Iris pigment epithelial cell (primary cell): ENCODE data around the gene HEPACAM2.
A peak's percentile ranks its signal among the peaks of the same experiment; 100 is the strongest.

Source experiments
- DNase-seq: peaks from one replicate; pipeline ENCODE4 v3.0.0-alpha.2; 2011; ENCODE audit warnings: low read depth

HEPACAM2 gene

DNA sequence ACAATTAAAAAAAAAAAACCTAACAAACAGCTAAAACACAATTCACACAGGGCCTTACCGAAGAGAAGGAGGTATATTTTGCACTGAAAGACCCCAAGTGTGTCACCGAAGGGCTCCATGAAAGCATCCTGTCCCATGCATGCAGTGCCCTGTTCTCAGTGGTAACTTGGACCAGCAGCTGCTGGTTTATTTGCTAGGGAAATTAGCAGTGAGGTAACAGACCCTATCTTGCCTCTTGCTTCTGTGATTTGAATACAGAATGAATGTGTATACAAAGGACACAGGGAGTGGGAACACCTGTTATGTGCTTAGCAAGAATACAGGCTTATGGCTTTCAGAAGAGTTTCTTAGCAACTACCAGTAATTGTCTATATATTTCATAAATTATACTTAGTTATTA is at the start of gene HEPACAM2:
TSS of gene HEPACAM2 (minus strand) at position 160 of the 400 bp plus-strand sequence.
- DNase-seq = no peak

DNA sequence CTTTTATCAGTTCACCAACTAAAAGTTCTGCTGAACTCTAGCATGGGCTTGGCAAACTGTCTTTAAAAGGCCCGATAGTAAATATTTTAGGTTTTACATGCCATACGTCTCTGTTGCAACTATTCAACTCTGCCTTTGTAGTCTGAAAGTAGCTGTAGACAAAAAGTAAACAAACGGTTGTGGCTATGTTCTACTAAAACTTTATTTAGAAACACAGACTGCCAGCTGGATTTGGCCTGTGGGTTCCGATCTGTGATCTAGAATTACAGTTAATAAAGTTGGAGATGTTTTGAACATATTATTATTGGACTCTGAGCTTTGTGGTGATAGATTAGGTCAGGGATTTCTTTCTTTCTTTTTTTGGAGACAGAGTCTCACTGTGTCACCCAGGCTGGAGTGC is 39.0 kb upstream of the HEPACAM2 start:
- no peak for DNase-seq

DNA sequence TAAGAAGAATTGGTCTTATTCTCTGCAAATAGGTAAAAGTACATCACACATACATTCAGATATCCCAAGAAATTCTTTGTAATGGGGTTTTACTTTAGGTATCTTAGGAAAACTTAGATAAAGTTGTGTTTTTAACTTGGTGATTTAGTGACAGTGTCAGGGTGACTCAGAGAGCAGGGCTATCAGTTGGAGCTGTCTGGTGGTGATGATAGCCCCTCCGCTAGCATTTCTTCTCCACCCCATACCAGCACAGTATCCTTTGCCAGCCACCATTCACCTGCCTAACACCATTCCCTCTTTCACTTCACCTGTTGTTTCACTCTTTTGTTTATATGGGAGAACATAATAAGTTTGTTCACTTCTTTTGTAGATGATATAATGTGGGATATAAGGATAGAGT is 36.3 kb upstream of the HEPACAM2 start:
- DNase-seq = no peak

DNA sequence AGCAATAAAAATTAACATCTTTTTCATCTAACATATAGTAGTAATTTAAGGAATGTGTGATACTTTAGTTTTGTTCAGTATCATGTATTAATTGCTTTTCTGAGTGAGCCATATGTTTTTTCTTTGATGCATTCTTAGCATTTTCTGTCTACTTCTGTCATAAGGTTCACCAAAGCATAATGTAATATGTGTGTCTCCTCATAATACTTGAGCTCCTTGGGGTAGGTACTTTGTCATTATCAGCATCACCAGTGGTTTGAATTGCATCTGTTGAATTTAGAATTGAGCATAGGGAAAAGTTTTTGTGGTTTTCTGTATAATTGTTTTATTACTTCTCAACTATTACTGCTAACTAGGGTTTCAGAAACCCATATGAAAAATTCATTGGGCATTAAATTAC is 32.4 kb upstream of the HEPACAM2 start:
- no peak for DNase-seq

DNA sequence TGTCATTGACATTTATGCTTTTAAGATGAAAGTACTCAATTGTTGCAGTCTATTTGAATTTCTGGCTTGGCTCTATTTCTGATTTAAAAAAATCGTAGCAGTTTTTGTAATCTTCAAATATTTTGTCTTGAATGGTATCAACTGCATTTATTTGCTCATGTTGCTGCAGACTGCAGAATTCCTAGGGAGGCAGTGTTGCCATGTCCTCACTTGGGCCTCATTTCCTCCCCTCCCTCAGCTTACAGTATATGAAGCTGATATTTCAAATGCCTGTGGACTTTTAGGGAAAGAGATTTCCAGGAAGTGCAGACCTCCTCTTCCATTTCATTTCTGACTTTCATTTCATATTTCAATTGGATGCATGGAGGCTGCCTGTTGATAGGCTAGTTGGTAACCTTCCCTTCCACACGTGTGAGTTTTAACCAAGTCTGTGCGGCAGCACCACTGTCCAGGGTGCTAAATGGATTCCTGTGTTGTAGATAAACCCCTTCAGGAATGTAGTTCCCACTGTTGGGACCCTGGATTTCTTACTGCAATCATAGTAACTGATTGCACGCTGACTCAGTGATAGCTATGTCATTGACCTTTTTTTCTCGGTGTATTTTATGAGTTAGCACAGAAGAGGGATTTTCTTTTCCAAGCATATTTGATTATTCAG is 23.4 kb upstream of the HEPACAM2 start:
- peak; percentile 51 for DNase-seq

DNA sequence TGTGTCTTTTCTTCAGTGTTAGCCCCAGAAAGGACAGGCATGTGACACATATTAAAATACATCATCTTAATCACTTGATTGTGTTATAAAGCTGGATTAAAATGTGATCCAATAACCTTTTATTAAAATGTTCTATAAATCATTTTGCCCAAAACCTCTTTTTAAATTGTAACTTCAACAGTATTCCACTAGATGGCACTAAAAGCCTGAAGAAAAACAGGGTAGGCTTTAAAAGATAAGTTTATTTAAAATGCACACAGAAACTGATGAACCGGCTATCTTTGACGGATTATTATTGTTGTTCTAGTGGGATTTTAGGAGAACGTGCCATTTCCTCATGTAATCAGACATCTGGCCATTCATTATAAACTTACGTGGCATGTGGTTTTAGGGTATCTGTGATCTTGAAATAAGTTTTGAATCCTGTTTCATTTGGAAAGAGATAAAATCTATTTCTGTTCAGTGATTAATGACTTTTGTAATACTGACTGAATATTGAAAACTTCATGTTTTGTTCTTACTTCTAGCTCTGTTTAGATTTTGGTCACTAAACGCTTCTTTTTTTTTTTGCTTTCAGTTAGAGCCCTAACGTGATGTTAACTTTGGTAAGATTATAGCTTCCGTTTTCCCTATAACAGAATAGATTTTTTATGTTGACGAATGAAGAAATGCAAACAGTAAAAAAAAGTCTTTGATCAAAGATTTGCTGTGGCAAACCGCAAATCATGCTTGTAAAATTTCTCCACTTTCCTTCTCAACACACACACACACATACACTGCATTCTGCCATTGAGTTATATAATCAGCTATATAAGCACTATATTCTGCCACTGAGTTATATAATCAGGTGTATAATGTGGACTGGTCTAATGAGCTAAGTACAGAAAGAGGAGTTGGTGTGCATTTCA is 19.5 kb upstream of the HEPACAM2 start:
- peak; percentile 25 for DNase-seq

DNA sequence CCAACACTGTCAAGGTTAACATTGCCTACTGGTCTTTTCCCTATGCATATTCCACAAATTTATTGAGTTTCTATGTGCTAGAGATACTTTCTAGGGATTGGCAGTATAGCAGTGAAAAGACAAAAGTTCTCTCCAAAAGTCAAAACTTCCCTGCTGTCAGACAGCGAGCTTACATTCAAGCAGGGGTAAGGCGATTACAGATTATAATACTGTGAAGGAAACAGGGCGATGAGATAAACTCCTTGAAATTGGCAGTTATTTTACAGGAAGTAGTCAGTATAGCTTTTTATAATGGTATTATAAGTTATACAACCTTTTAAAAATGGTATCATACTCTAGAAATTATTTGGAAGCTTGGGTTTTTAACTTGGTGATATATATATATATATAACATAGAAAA is 15.8 kb upstream of the HEPACAM2 start:
- no peak for DNase-seq

DNA sequence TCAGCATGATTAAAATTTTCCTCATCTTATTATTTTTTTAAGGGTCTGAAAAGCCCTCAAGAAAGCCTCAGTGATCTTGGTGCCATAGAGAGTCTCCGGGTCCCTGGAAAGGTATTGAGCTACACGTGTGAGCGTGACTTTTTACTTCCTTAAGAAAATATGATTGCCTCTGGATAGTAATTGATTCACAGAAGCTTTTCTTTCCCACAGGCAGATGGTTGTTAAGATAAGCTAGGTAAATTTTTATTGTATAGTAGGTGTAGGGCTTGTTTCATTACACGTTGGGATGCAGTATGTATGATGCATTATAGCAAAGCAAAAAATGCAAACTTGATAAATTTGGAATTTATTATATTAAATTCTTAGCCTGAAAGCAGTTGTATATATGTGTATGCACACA is 13.6 kb upstream of the HEPACAM2 start:
- no peak for DNase-seq

DNA sequence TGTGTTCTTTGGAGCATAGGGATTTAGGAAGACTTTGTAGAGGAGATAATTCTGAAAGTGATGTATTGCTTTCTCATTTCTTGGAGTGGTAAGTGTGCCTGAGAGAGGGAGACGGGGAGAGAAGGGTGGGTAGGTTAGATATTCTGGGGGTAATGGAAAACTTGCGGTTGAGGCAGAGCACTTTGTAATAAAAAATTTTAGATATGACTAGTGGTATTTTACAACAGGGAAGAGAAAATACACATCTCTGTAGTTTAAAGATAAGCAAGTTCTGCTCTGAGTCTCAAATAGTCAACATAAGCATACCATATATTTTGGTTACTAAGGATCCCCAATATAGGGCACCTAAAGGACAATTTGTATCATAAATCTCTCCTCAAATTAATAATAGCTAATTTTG is 12.5 kb upstream of the HEPACAM2 start:
- DNase-seq = no peak

DNA sequence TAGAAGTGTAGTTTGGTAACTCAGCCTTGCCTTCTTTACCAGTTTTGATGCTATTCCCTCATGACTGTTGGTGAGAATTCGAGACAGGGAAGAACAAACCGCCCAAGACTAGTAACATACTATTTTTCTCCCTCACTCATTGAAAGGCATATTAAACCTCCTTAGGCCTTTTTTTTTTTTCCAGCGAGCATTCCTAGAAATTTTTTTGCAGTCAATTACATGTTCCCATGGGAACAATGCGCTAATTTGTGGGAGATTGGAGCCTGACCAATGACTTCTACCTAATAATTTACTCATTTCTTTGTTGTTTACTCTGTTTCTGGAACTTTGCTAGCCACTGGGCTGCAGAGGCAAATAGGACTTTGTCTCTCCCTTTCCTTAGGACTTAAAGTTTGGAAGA is 11.9 kb upstream of the HEPACAM2 start:
- no peak for DNase-seq

DNA sequence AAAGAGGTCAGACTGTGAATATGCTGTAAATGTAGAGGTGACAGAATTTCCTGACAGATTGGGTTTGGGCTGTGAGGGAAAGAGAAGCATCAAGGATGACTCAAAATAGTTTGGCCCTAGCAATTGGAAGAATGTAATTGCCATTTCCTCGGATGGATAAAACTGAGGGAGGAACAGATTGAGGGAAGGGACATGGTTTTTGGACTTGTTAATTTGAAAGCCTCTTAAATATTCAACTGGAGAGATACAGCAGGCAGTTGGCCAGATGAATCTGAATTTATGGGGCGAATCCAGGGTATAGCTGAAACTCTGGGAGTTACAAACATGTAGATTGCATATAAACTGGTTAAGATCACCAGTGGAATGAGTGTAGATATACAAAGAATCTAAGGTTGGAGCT is 9.3 kb upstream of the HEPACAM2 start:
- no peak for DNase-seq

DNA sequence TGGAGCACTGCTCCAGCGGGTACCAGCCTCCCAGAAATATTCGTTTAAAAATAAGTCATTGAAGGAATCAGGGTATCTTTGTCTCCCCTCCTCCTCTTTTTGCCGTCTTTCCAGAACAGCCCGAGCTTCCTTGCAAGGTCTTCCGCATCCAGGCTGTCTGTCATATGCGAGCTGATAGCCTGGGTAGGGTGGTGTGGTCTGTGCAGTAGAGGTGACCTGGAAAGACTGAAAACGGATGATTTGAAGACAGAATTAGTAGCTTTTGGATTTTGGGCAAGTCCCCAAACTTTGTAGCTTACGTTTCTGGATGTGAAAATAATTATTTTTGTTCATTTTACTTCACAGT is 6.4 kb upstream of the HEPACAM2 start:
- DNase-seq = no peak

DNA sequence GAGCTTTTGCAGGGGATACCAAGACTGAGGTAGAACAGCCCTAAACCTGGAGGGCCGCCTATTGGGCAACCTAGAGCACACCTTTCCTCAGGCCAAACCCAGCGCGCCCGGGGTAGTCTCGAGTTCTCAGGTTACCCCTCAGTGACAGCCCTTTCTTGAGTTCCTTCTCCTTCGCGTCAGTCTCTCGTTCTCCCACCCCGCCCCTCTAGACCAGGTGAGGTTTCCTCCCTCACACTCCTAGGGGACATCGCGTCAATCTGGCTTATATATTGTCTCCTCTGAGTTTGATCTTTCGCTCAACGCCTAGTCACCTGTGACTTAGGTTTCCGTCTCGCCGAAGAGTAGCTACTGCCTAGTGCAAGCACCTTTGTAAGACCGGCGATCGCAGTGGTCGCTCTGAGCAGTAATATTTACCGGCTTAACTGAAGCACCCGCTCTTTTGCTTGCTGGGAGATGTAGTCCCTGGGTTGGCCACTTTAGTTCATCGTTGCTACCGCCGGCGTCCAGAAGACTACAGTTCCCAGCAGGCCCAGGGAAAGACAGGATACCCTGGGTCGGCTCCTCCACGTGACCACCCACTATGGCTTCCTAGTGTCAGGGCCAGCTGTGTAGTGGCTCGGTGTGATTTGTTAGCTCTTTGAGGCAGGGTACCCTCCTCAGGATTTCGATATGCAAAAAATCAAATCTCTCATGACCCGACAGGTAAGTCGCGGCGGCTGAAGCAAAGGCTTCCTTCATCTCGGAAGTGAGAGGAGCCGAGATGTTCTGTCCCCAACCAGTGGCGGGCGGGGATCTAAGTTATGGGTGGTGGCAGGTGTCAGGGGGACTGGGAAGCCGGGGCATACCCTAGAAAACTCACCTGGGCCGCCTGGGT is 5.8 kb upstream of the HEPACAM2 start, which contains the start of gene VPS50:
TSS of gene VPS50 (plus strand) at position 568 of the 874 bp plus-strand sequence. CDS start at position 670, 102 bp downstream.
- DNase-seq = peak; percentile 97

DNA sequence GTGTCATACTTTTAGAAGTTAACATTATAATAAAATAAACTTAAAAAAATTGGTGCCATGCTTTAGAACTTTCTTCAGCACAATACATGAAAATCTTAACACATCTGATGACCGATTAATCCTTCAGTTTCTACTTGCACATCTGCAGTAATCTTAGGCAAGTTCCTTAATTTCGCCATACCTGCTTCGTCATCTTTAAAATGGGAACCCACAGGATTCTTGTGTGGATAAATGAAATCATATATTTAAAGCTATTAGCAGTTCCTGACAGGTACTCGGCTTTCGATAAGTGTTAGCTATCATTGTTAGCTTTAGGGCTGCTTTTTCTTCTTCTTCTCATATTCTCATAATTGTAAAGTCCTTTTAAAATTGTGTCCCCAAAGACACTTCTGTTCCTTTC is 5.0 kb upstream of the HEPACAM2 start:
- no peak for DNase-seq

DNA sequence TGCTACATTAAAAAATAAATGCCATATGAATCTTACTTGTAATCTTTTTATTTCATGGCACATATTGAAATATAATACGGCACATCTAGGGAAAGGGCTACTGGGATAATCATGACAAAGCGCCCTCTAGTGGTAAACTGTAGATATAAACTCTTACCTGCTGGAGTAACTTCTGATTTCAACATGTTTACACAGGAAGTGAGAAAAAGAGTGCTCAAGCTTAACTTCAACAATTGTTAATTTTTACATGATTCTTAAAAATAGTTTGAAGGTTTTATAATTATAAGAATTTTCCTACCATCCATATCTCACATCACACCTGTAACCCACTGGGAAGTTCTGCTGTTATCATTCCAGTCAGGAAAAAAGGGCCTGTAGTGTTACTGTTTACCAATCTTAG is 2.0 kb upstream of the HEPACAM2 start:
- DNase-seq = peak; percentile 55

DNA sequence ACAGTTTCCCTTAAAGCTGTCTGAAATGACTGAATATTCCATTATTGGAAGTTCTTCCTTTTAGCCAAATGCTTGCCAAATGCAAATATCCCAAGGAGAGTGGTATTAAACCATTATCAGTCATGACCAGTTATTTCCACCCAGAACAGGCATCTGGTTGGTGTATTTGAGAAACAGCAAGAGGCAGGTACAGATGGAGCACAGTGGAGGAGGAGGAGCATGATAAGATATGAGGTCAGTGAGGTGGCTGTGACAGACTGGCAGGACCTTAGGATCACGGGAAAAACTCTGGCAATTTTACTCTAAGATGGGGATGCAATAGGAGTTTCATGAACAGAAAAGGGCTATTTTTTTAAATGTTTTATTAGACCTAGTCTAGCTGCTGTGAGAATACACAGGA is 6.4 kb downstream of the HEPACAM2 start:
- DNase-seq = no peak

DNA sequence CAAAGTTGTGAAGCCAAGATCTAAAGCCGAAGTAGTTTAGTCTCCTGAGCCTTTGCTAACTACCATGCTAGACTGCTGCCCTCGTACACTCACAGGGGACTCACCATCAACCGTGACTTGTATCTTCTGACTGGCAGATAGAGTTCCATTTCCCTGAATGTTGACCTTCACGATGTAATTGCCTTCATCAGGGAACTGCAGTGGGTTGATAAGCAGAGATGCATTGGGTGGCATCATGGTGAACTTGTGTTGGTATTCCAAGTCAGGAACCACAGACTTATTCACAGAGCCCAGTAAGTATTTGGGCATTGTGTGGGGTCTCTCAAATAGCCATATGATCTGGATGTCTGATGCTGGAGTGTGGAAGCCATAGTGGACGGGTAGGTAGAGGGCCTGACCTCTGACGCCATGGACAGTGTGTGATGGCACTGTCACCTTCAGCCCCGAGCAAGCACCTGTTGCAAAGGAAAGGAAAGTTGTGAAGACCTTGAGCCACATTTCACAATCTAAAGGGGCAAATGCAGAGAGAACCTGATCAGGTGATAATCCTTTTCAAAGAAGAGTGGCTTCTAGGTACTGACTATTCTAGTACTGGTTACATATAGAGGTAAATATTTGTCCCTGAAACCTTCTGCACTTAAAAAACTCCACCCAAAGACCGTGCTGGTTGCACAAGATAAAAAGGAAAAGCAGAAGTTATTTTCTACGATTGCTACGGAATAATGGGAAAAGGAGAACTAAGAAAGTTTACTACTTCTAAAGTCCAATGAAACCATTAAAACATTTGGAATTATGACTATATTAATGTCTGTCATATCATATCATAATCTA is 7.1 kb downstream of the HEPACAM2 start:
- no peak for DNase-seq

DNA sequence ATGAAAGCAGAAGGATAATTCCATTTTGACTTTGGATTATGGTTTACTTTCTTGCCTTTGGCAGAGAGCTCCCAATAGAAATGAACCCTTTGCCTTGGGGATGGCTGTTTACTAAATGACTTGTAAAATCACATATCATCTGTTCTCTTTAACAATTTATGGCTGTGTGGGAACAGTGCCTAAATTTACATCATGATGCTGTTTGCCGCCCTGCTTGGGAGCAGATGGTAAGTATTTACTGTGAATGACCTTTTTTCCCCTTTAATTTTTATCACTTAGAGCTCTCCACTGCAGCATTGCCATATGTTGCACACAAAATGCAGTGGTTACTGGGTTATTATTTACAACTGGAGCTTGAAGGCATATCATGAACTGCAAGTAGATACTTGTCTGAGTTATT is 13.4 kb downstream of the HEPACAM2 start:
- DNase-seq = no peak

DNA sequence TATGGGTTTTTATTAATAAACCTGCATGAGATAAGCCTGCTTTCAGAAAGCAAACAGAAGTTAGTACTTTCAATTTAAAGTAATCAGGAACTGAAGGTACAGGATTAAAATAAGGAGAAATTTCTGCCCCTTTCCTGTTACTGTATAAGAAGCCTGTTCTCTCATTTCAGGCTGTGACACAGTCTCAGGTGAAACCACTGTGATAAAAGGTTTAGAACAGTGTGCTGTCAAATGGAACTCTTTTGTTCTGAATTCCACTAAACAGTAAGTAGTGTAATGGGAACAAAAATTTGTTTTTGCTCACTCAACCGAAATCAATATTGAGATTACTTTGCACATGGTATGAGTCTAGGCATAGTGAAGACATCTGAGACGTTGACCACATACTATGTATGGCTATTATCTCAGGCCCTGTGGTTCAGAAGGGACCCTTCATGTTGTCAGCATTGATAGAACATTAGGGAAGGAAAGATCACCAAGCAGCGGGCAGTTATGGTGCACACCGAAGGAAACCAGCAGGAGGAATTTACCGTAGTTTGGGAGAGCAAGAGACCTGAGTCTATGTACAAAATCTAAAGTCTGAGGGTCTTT is 14.9 kb downstream of the HEPACAM2 start:
- DNase-seq = no peak

DNA sequence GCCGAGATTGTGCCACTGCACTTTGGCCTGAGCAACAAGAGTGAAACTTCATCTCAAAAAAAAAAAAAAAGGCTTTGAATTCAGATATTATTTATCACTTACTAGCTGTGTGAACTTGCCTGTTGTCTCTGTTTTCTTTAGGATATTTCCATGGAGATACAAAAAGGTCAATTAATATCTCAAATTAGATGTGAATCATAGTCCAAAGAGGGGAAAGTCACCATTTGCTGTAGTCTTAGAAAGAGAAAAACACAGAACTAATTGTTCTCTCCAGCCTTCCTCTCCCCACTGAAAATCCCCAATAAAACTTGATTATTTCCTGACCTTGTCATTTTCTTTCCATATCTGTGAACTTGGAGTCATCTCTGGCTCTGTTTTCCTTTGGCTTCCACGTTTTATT is 21.2 kb downstream of the HEPACAM2 start:
- no peak for DNase-seq

DNA sequence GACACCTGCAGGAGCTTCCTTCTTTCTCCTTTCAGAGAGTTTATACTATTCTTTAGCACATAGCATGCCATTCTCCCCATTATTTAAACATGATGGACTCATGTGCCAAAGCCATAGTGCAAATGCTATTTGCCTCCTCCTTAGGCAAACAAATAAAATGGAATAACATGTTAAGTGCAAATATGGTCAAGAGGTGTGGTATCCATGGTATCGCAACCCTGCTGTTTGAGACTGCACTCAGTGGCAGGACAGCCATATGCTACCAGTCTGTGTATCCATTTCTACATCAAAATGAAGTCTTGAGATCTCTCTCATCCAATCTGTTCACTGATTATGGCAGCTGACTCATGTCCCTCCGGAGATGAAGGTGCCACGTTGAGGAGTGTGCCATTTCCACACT is 22.8 kb downstream of the HEPACAM2 start:
- DNase-seq = no peak
